Chondrocyte (in vitro differentiated cells): ENCODE measurements around the gene MEF2D. TPM values are rescaled to one million over a fixed set of nuclear protein-coding genes. Genes with fewer than 3 reads are reported as not detected.
A peak's percentile ranks its signal among the peaks of the same experiment; 100 is the strongest.

Experiments used
- DNase-seq: peaks from one replicate; pipeline ENCODE4 v3.0.0; 2021; ENCODE audit warnings: mixed read lengths, low spot score
- H3K27ac Mint-ChIP-seq: one replicate; pipeline ENCODE4 v1.8.0; 2021; ENCODE audit warnings: mild to moderate bottlenecking, moderate library complexity, mixed read lengths; ENCODE audit not compliant: unreplicated experiment
- H3K27me3 Mint-ChIP-seq: 2 replicates; pipeline ENCODE4 v1.8.0; 2021; ENCODE audit warnings: low read depth, mixed read lengths
- H3K36me3 Mint-ChIP-seq: 2 replicates; pipeline ENCODE4 v1.8.0; 2021; ENCODE audit warnings: low read depth, mixed read lengths
- H3K4me1 Mint-ChIP-seq: 2 replicates; pipeline ENCODE4 v1.8.0; 2021; ENCODE audit warnings: low read depth, mild to moderate bottlenecking, mixed read lengths
- H3K4me3 Mint-ChIP-seq: one replicate; pipeline ENCODE4 v1.8.0; 2021; ENCODE audit warnings: mild to moderate bottlenecking, moderate library complexity, mixed read lengths; ENCODE audit not compliant: unreplicated experiment
- H3K9me3 Mint-ChIP-seq: 2 replicates; pipeline ENCODE4 v1.8.0; 2021; ENCODE audit warnings: low read depth, mixed read lengths
- total RNA-seq: library from RNA; stranded (reverse); gene quantifications from 3 replicates; pipeline ENCODE4 v1.2.1, GENCODE V29; 2021
- TF ChIP-seq, protein P1 (sequence below): fragments of 200-600 bp; sonication (generic); IDR thresholded peaks from 2 replicates; pipeline ENCODE4 v1.5.0; 2021; ENCODE audit warnings: antibody characterized with exemption, mild to moderate bottlenecking, moderate library complexity

The MEF2D gene
- total RNA-seq, 1 donor from 2014 or later, result 62.0 TPM

DNA sequence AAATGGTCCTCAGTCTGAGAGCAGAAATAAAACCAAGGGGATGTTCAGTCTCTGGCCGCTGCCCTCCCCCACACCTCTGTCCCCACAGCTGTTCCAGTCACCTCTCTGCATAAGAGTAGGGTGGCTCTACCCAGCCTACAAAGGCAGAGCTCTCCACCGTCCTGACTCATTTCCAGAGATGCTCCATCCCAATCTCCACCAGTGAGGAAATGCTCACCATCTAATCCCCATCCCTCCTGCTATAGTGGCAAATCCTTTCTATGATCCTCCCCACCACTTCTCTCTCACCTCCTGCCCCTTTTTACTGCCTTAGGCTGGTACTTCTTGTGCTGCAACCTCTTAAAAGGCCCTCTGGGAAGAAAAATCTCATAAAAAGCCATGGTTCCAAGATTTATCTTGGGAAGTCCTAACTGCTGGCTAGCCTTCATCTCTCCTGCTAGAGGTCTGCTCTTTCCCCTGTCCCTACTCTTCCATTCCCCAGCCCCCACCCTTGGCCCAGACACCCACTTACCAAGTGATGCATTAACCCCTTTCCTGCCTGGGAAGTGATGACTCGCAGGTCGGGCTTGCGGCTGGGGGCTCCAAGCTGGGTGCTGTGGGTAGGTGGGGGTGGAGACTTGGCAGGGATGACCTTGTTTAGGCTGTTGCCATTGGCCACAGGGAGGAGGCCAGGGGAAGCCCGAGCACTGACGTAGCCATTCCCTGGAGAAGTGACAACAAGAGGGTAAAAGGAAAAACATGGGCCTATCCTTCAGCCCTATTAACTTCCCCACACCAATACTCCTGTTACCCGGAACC is 23.9 kb downstream of the MEF2D start:
- no peaks in the 10 kb centered on the region for H3K27me3 Mint-ChIP-seq
- DNase-seq, result no peak
- TF ChIP-seq, protein P1, sequence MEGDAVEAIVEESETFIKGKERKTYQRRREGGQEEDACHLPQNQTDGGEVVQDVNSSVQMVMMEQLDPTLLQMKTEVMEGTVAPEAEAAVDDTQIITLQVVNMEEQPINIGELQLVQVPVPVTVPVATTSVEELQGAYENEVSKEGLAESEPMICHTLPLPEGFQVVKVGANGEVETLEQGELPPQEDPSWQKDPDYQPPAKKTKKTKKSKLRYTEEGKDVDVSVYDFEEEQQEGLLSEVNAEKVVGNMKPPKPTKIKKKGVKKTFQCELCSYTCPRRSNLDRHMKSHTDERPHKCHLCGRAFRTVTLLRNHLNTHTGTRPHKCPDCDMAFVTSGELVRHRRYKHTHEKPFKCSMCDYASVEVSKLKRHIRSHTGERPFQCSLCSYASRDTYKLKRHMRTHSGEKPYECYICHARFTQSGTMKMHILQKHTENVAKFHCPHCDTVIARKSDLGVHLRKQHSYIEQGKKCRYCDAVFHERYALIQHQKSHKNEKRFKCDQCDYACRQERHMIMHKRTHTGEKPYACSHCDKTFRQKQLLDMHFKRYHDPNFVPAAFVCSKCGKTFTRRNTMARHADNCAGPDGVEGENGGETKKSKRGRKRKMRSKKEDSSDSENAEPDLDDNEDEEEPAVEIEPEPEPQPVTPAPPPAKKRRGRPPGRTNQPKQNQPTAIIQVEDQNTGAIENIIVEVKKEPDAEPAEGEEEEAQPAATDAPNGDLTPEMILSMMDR, result no peak
- H3K9me3 Mint-ChIP-seq, result no peaks in the 10 kb centered on the region
- peaks cover 60% of the 10 kb centered on the region for H3K36me3 Mint-ChIP-seq
- peaks cover 21% of the 10 kb centered on the region for H3K4me1 Mint-ChIP-seq
- peak overlapping the region; percentile 36 for H3K27ac Mint-ChIP-seq
- H3K4me3 Mint-ChIP-seq, result no peak overlapping the region

DNA sequence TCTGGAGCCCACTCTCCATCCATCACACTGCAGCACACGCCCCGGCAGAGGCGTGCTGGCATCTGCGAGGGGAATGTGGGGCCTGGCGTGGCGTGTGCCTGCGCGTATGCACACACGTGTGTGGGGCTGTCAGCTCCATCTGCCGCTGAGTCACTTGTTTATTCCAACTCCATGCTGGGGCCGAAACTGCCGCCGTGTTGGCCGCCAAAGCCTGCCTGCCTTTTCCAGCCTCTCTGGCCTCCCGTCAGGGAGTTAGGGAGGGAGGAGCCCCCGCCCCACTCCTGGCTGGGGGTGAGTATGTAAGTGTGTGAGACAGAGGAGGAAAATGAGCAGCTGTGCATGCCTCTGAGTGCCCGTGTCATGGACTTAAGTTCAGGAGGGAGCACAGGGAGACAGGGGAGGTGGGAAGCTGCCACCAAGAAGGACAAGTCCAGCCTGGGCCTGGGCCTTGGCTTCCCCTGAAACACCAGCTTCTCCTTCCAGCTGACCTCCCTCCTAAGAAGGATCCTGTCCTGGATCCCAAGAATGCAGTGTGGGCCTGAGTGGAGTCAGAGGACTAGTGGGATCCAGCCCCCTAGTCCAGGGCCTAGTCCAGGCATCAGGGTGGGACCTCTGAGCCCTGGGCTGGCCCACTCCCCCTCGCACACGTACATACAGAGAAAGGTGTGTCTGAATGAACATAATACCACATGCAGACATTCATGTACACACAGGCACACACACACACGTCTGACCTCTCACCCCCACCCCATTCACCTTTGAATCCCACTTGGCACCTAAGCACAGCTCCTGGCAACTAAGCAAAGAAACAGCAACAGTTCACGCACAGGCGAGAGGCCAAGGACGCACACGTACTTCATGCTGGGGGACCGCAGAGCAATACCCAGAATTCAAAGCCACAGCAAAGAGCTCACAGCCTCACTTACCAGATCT is 24.7 kb downstream of the MEF2D start:
- peak overlapping the region; percentile 75 for H3K27ac Mint-ChIP-seq
- H3K9me3 Mint-ChIP-seq, result no peaks in the 10 kb centered on the region
- peak; percentile 54 for DNase-seq
- peaks cover 54% of the 10 kb centered on the region for H3K36me3 Mint-ChIP-seq
- H3K4me3 Mint-ChIP-seq, result no peak overlapping the region
- no peaks in the 10 kb centered on the region for H3K27me3 Mint-ChIP-seq
- TF ChIP-seq, protein P1, result no peak
- H3K4me1 Mint-ChIP-seq, result peaks cover 22% of the 10 kb centered on the region

DNA sequence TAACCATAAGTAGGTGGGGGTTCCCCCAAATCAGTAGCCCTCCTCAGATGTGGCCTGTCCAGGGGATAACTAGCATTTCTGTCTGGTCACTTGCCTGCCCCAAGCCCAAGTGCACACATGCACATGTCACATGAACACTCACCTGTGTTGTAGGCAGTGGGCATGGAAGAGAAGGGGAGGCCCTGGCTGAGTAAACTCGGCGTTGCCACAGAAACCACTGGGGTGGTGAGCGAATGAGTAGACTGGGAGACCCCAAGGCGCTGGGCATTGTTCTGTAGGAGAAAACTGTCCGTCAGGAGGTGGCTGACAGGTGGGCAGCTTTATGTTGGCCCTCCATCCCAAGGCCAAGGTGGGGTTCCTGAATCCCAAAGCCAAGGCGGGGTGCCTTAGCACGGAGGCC is 25.6 kb downstream of the MEF2D start:
- DNase-seq, result peak; percentile 51
- no peak overlapping the region for H3K27ac Mint-ChIP-seq
- TF ChIP-seq, protein P1, result no peak
- H3K4me1 Mint-ChIP-seq, result peaks cover 20% of the 10 kb centered on the region
- no peak overlapping the region for H3K4me3 Mint-ChIP-seq
- H3K9me3 Mint-ChIP-seq, result no peaks in the 10 kb centered on the region
- H3K27me3 Mint-ChIP-seq, result no peaks in the 10 kb centered on the region
- H3K36me3 Mint-ChIP-seq, result peaks cover 46% of the 10 kb centered on the region

DNA sequence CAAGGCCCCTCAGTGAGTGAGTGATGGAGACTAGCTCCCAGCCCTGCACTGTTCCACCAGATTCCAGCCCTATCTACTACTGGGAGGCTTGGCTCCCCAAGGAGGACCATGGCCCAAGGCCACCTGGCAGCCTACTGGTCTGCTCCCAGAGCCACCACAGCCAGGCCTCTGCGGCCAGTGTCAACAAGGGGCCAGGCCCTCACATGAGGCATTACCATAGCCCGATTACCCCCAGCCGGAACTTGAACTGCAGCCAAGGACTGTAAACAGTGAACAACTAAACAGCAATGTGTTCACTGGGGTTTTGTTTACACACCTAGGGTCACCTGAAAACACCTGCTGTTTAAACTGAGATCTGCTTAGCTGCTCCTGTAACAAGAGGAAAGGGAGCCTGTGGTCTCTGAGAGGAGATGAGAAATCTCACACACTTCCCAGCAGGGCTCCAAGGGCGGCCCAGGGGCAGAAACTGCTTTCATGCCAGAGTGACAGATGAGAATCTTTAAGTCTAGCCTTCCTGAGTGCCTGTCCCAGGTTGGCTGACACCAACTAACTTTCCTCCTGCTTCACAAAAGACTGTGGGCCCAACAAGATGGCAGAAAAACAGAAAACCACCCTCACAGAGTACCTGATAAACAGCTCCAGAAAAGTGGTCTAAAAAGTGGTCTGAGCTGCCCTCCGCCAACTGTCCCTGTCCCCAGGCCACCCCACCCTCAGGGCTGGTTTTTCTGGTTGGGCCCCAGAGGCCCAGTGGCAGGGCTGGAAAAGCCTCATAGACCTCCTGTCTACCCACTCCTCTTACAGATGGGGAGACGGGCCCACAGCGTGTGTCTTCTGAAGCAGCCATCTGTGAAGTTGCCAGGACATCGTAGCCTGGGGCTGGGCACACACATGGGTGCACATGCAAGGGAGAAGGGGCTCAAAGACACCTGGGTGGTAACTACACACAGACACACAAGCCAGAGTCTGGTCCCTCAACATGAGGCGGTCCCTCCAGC is 28.8 kb downstream of the MEF2D start:
- Mint-ChIP-seq H3K4me1 (peaks cover 29% of the 10 kb centered on the region), H3K27me3 (no peaks in the 10 kb centered on the region), H3K4me3 (no peak overlapping the region), H3K27ac (peak overlapping the region; percentile 77), H3K36me3 (peaks cover 35% of the 10 kb centered on the region), H3K9me3 (no peaks in the 10 kb centered on the region)
- TF ChIP-seq, protein P1, result no peak
- peak; percentile 69 for DNase-seq
